Suprapubic skin (tissue), 4 donors: ENCODE measurements around the gene FAM89A.

Experiments
- POLR2A ChIP-seq, 2 donors: fragments of 450-650 bp; IDR thresholded peaks; one replicate each; pipeline ENCODE4 v1.6.1; 2017; ENCODE audit warnings: antibody characterized with exemption in 2 of 2, mild to moderate bottlenecking in 2 of 2, moderate library complexity in 2 of 2
- POLR2AphosphoS5 ChIP-seq, 3 donors: sonication (generic); formaldehyde crosslinking; IDR thresholded peaks; one replicate each; pipeline ENCODE4 v1.6.1; 2017; ENCODE audit warnings: antibody characterized with exemption in 3 of 3
- TF ChIP-seq, protein P1 (sequence below), 2 donors: fragments of 200-600 bp in 1 of 2; fragments of 450-650 bp in 1 of 2; sonication (generic) in 1 of 2; IDR thresholded peaks; one replicate each; pipeline ENCODE4 v1.5.1; 2016 to 2019; ENCODE audit warnings: antibody characterized with exemption in 2 of 2, mild to moderate bottlenecking in 1 of 2, moderate library complexity in 1 of 2

DNA sequence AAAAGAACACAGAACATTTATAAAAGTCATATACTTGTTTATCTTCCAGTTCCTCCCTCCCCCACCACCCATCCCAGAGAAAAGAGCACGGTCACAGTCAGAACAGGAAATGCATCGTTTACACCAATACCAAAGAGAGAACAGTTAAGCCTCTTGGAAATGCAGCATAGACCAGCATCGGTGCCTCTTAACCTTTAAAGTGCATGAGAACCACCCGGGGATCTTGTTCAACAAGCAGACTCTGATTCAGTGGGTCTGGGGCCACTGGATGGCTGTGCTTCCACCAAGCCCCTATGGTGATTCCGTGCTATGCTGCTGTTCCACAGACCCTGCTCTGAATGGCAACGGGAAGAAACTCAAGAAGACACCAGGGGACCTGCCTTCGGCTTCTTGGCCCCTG, 19.2 kb downstream of the FAM89A start:
- TF ChIP-seq POLR2A (IDR thresholded peaks at IDR 0.05), result no peak
- TF ChIP-seq, protein P1, sequence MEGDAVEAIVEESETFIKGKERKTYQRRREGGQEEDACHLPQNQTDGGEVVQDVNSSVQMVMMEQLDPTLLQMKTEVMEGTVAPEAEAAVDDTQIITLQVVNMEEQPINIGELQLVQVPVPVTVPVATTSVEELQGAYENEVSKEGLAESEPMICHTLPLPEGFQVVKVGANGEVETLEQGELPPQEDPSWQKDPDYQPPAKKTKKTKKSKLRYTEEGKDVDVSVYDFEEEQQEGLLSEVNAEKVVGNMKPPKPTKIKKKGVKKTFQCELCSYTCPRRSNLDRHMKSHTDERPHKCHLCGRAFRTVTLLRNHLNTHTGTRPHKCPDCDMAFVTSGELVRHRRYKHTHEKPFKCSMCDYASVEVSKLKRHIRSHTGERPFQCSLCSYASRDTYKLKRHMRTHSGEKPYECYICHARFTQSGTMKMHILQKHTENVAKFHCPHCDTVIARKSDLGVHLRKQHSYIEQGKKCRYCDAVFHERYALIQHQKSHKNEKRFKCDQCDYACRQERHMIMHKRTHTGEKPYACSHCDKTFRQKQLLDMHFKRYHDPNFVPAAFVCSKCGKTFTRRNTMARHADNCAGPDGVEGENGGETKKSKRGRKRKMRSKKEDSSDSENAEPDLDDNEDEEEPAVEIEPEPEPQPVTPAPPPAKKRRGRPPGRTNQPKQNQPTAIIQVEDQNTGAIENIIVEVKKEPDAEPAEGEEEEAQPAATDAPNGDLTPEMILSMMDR (IDR thresholded peaks at IDR 0.05), result no peak
- TF ChIP-seq POLR2AphosphoS5 (IDR thresholded peaks at IDR 0.05), result no peak
